Astrocyte (in vitro differentiated cells and primary cell): ENCODE measurements around the gene PRSS36.

ENCODE experiments used
- EZH2 ChIP-seq: IDR thresholded peaks from 2 replicates; pipeline ENCODE4 v1.6.1; 2012; ENCODE audit warnings: mild to moderate bottlenecking, low read length, inconsistent platforms; ENCODE audit not compliant: insufficient read depth
- TF ChIP-seq, protein P1 (sequence below): IDR thresholded peaks from 2 replicates; pipeline ENCODE4 v1.5.1; 2011; ENCODE audit warnings: low read depth, mild to moderate bottlenecking, inconsistent platforms, low read length, moderate library complexity; ENCODE audit not compliant: insufficient read depth

DNA sequence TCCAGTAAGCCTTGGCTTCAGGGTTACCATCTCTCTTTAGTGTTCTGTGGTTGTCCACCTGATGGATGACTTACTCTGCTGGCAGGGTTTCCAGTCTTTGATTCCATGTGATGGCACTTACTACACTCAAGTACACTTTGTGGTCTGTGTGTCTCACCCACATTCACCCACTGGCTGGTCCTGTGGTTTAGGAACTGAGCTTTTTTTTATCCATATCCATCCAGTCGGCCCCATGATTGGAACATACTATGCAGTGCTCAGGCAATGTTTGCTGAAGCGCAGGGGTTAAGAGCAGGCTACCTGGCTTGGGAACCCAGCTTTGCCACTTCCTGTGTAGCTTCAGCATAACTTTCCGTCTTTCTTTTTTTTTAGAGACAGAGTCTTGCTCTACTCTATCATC lies 27.3 kb upstream of the PRSS36 start:
- TF ChIP-seq, protein P1, sequence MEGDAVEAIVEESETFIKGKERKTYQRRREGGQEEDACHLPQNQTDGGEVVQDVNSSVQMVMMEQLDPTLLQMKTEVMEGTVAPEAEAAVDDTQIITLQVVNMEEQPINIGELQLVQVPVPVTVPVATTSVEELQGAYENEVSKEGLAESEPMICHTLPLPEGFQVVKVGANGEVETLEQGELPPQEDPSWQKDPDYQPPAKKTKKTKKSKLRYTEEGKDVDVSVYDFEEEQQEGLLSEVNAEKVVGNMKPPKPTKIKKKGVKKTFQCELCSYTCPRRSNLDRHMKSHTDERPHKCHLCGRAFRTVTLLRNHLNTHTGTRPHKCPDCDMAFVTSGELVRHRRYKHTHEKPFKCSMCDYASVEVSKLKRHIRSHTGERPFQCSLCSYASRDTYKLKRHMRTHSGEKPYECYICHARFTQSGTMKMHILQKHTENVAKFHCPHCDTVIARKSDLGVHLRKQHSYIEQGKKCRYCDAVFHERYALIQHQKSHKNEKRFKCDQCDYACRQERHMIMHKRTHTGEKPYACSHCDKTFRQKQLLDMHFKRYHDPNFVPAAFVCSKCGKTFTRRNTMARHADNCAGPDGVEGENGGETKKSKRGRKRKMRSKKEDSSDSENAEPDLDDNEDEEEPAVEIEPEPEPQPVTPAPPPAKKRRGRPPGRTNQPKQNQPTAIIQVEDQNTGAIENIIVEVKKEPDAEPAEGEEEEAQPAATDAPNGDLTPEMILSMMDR, result no peak
- TF ChIP-seq EZH2, result no peak
